Activated naive CD8-positive, alpha-beta T cell treated with anti-CD3 and anti-CD28 coated beads, Interleukin-2, amount 50 U/mL, for 24 hours (primary cell): Measurements from ENCODE around the gene CLIP1.
"Not testable (repeated sequence)": the region's sequence is repeated elsewhere in the genome, so short reads cannot be mapped to it uniquely, and the experiment has no call there.

ENCODE experiments used
- ATAC-seq: fragments of 150-1000 bp; cut with Tn5 transposase; one replicate; pipeline ENCODE4 v1.10.0; 2021
- DNase-seq: peaks from one replicate; pipeline ENCODE4 v3.0.0; 2021
- H3K27ac Mint-ChIP-seq: one replicate; pipeline ENCODE4 v1.8.0; 2021; ENCODE audit warnings: mild to moderate bottlenecking, mixed read lengths
- H3K27me3 Mint-ChIP-seq: one replicate; pipeline ENCODE4 v1.8.0; 2021; ENCODE audit warnings: mixed read lengths
- H3K36me3 Mint-ChIP-seq: one replicate; pipeline ENCODE4 v1.8.0; 2021; ENCODE audit warnings: low read depth, mixed read lengths
- H3K4me1 Mint-ChIP-seq: one replicate; pipeline ENCODE4 v1.8.0; 2021; ENCODE audit warnings: mixed read lengths
- H3K4me3 Mint-ChIP-seq: one replicate; pipeline ENCODE4 v1.8.0; 2021; ENCODE audit warnings: mild to moderate bottlenecking, moderate library complexity, mixed read lengths
- H3K9me3 Mint-ChIP-seq: one replicate; pipeline ENCODE4 v1.8.0; 2021; ENCODE audit warnings: mixed read lengths

The CLIP1 gene

GRCh38 chr12:122365226-122365625, 57.2 kb downstream of the CLIP1 start:
- H3K4me1 Mint-ChIP-seq: peaks cover 15% of the 10 kb centered on the region
- not testable (repeated sequence) for DNase-seq, H3K36me3 Mint-ChIP-seq, ATAC-seq, H3K4me3 Mint-ChIP-seq, H3K27me3 Mint-ChIP-seq, H3K9me3 Mint-ChIP-seq, H3K27ac Mint-ChIP-seq

DNA sequence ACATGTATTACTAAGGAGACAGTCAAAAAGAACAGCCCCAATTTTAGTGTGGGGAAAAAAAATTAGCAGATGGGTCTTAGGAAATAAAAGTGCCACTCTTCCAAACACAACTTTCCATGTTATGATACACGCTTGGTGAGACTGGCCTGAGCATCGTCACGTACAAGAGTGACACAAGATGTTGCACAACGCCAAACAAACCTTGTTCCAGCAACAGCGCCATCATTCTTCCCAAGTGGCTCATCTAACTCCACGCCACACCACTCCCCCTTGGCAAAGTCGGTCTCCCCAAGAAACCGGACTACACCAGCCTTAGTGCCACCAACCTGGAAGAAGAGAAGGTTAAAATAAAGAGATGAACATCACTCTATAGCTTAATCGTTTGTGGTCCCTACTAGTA, 58.7 kb downstream of the CLIP1 start:
- Mint-ChIP-seq H3K9me3 (no peaks in the 10 kb centered on the region), H3K27ac (no peak overlapping the region), H3K36me3 (peaks cover 15% of the 10 kb centered on the region), H3K4me1 (peaks cover 15% of the 10 kb centered on the region), H3K27me3 (no peaks in the 10 kb centered on the region), H3K4me3 (no peak overlapping the region)
- ATAC-seq: no peak
- no peak for DNase-seq

DNA sequence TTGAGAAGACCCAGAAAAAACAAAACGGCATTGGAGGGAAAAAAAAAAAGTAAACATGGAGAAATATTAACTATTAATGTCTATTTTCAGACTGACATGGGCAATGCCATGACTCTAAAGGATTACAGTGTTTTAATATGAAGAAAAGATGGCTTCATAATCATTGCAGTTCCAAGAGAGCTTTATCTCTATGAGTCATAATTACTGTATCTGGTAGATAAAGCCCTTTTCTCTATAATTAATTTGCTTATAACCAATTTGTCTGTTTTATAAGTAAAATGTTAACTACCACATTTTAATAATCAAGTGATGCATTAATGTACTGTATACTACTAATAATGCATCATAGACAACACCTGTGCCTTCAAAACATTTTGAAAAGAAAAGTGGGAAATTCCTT, 59.7 kb downstream of the CLIP1 start:
- Mint-ChIP-seq H3K27ac (no peak overlapping the region), H3K27me3 (no peaks in the 10 kb centered on the region), H3K36me3 (peaks cover 11% of the 10 kb centered on the region), H3K9me3 (no peaks in the 10 kb centered on the region), H3K4me3 (no peak overlapping the region), H3K4me1 (peaks cover 14% of the 10 kb centered on the region)
- DNase-seq (no peak), ATAC-seq (no peak)

- not testable (repeated sequence) for H3K27ac Mint-ChIP-seq, ATAC-seq, H3K4me3 Mint-ChIP-seq, H3K4me1 Mint-ChIP-seq, DNase-seq, H3K27me3 Mint-ChIP-seq, H3K9me3 Mint-ChIP-seq
- H3K36me3 Mint-ChIP-seq: peaks cover 16% of the 10 kb centered on the region
Observed at GRCh38 chr12:122358403-122358802, 64.1 kb downstream of the CLIP1 start.

- not testable (repeated sequence) for ATAC-seq, H3K27ac Mint-ChIP-seq, H3K4me1 Mint-ChIP-seq
Observed at GRCh38 chr12:122357536-122357935, 64.9 kb downstream of the CLIP1 start.

DNA sequence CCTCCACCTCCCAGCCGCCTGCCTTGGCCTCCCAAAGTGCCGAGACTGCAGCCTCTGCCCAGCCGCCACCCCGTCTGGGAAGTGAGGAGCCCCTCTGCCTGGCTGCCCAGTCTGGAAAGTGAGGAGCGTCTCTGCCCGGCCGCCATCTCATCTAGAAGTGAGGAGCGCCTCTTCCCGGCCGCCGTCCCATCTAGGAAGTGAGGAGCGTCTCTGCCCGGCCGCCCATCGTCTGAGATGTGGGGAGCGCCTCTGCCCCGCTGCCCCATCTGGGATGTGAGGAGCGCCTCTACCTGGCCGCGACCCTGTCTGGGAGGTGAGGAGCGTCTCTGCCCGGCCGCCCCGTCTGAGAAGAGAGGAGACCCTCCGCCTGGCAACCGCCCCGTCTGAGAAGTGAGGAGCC, 65.5 kb downstream of the CLIP1 start:
- H3K4me1 Mint-ChIP-seq: peaks cover 11% of the 10 kb centered on the region
- not testable (repeated sequence) for H3K9me3 Mint-ChIP-seq, ATAC-seq, H3K4me3 Mint-ChIP-seq, DNase-seq, H3K27ac Mint-ChIP-seq, H3K27me3 Mint-ChIP-seq
- H3K36me3 Mint-ChIP-seq: peaks cover 22% of the 10 kb centered on the region

More at GRCh38 chr12:122357536-122357935, 64.9 kb downstream of the CLIP1 start:
- not testable (repeated sequence) for DNase-seq, H3K4me3 Mint-ChIP-seq, H3K27me3 Mint-ChIP-seq, H3K9me3 Mint-ChIP-seq
- peaks cover 18% of the 10 kb centered on the region for H3K36me3 Mint-ChIP-seq

DNA sequence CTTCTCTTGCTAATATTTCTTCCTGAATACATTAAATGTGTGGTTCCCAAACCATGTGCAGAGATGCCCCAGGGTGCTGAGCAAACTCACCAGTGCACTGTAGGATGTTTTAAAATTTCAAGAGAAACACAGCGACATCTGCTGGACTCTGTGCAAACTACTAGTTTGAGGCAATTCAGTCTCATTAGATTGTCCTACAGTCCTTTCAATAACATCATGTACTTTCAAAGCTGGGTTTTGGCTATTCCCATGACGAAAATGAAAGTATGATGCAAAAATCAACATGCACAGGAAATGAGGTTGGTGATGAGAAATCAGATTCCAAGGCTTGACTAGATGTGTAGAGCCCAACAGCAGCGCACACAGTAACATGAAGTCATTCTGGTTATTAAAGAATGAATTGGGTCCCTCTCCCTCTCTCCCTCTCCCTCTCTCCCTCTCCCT, 66.3 kb downstream of the CLIP1 start:
- Mint-ChIP-seq H3K27me3 (no peaks in the 10 kb centered on the region), H3K27ac (no peak overlapping the region), H3K36me3 (peaks cover 23% of the 10 kb centered on the region), H3K9me3 (no peaks in the 10 kb centered on the region), H3K4me3 (no peak overlapping the region), H3K4me1 (peaks cover 11% of the 10 kb centered on the region)
- ATAC-seq (peak; percentile 79), DNase-seq (peak; percentile 46)

GRCh38 chr12:122355706-122356105, 66.8 kb downstream of the CLIP1 start:
- Mint-ChIP-seq H3K4me1 (peaks cover 11% of the 10 kb centered on the region), H3K36me3 (peaks cover 25% of the 10 kb centered on the region), H3K27ac (no peak overlapping the region), H3K27me3 (no peaks in the 10 kb centered on the region), H3K9me3 (no peaks in the 10 kb centered on the region), H3K4me3 (no peak overlapping the region)
- ATAC-seq (no peak), DNase-seq (no peak)

DNA sequence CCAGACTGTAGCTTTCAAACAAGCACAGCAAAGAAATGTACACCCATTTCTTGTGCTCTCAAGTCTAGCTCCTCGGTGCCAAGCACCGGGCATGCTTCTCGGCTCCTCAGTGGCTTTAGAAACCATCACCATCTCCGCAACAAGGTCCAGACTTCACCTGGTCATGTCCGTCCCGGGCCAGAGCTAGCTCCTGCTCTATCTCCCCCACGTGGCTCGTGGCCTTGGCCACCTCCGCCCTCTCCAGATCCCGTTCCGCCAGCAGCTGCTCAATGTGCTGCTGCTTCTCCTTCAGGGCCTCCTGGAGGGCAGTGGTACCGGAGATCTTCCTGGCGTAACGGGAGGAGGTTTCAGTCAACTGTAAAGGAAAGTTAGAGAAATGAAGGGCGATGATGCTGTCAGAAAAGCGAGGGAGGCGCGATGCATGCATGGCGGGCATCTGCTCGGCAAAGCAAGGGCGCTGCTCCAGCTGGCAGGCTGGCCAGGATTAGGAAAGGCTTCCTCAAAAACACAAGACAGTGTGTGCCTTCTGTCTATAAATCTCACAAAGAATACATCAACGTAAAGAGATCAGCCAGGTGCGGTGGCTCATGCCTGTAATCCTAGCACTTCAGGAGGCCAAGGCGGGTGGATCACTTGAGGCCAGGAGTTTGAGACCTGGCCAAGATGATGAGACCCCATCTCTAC, 67.4 kb downstream of the CLIP1 start:
- no peaks in the 10 kb centered on the region for H3K27me3 Mint-ChIP-seq

GRCh38 chr12:122352394-122352793, 70.1 kb downstream of the CLIP1 start:
- Mint-ChIP-seq H3K4me3 (no peak overlapping the region), H3K4me1 (peaks cover 11% of the 10 kb centered on the region), H3K27me3 (no peaks in the 10 kb centered on the region), H3K36me3 (peaks cover 24% of the 10 kb centered on the region), H3K9me3 (no peaks in the 10 kb centered on the region), H3K27ac (no peak overlapping the region)
- DNase-seq (no peak), ATAC-seq (no peak)

More for the DNA sequence above, 67.4 kb downstream of the CLIP1 start:
- ATAC-seq: no peak
- Mint-ChIP-seq H3K36me3 (peaks cover 27% of the 10 kb centered on the region), H3K4me3 (no peak overlapping the region), H3K27ac (no peak overlapping the region), H3K9me3 (no peaks in the 10 kb centered on the region), H3K4me1 (peaks cover 11% of the 10 kb centered on the region)
- DNase-seq: no peak

GRCh38 chr12:122350141-122350848, 72.2 kb downstream of the CLIP1 start:
- no peak overlapping the region for H3K27ac Mint-ChIP-seq
- ATAC-seq (no peak), DNase-seq (no peak)
- H3K36me3 Mint-ChIP-seq: peaks cover 19% of the 10 kb centered on the region
- no peak overlapping the region for H3K4me3 Mint-ChIP-seq
- H3K27me3 Mint-ChIP-seq: no peaks in the 10 kb centered on the region
- no peaks in the 10 kb centered on the region for H3K9me3 Mint-ChIP-seq
- H3K4me1 Mint-ChIP-seq: peaks cover 6% of the 10 kb centered on the region

DNA sequence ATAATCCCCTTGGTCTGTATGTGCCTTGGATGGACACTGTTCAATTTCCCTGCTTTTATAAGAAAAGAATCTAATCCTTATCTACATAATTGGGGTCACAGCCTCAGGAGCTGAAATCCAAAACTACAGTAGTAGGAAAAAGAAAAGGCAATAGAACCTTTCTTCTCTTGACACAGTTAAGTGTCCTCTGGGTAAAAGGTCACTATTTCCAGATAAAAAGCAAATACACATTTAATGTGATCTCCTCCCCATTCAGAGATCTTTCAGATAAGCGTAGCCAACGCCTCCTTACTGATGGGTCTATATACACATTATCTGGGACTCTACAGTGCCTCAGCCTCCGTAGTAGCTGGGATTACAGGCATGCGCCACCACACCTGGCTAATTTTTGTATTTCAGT, 73.4 kb downstream of the CLIP1 start:
- Mint-ChIP-seq H3K27ac (no peak overlapping the region), H3K9me3 (no peaks in the 10 kb centered on the region), H3K27me3 (no peaks in the 10 kb centered on the region), H3K36me3 (peaks cover 18% of the 10 kb centered on the region), H3K4me1 (peaks cover 6% of the 10 kb centered on the region), H3K4me3 (no peak overlapping the region)
- ATAC-seq: no peak
- no peak for DNase-seq

DNA sequence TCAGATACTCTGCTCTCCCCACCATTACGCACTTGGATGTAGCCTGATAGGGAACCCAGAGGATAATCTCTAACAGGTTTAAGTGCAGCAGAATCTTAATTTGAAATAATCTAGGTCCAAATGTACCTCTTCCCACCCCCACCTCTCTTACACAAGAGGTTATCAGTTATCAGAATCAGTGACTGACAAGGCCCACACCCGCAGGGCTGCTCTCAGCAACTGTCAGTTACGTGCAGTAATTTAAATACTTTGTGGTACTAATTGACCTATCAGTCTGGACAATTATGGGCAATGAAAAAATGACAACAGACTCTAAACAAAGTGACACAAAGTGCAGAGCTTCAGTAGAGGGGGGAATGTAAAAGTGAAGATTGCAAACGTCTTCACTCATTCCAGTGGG, 74.0 kb downstream of the CLIP1 start:
- Mint-ChIP-seq H3K4me1 (peaks cover 6% of the 10 kb centered on the region), H3K36me3 (peaks cover 18% of the 10 kb centered on the region), H3K27me3 (no peaks in the 10 kb centered on the region), H3K9me3 (no peaks in the 10 kb centered on the region), H3K27ac (no peak overlapping the region), H3K4me3 (no peak overlapping the region)
- ATAC-seq (no peak), DNase-seq (no peak)

DNA sequence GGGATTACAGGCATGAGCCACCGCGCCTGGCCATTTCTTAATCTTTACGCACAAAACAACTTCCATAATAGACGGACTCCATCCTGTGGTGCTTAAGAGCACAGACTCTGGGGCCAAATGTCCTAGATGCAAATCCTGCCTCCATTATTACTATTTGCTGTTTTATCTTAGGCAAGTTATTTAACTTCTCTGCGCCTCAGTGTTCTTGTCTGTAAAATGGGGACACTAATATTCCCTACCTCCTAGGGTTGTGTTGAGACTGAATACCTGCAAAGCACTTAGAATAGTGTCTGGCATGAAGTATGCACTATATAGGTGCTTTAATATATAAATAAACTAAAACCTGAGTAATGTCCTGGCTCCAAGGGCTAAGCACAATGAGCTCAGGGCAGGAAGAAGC, 76.4 kb downstream of the CLIP1 start:
- no peak for DNase-seq
- no peaks in the 10 kb centered on the region for H3K27me3 Mint-ChIP-seq
- no peak overlapping the region for H3K27ac Mint-ChIP-seq
- ATAC-seq: no peak
- H3K9me3 Mint-ChIP-seq: no peaks in the 10 kb centered on the region
- no peak overlapping the region for H3K4me3 Mint-ChIP-seq
- H3K36me3 Mint-ChIP-seq: peaks cover 11% of the 10 kb centered on the region
- no peaks in the 10 kb centered on the region for H3K4me1 Mint-ChIP-seq

DNA sequence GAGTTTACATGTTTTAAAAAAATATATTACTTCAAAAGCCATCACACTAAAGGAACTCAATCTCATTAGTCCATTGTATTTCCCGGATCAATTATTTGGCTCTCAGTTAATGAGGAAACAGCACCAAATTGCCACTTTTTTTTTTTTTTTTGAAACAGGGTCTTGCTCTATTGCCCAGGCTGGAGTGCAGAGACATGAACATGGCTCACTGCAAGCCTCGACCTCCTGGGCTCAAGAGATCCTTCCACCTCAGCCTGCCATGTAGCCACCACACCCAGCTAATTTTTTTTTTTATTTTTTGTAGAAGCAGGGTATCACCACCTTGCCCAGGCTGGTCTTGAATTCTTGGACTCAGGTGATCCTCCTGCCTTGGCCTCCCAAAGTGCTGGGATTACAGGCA, 77.4 kb downstream of the CLIP1 start:
- ATAC-seq (no peak), DNase-seq (no peak)
- H3K27me3 Mint-ChIP-seq: no peaks in the 10 kb centered on the region
- no peak overlapping the region for H3K4me3 Mint-ChIP-seq
- H3K27ac Mint-ChIP-seq: no peak overlapping the region
- H3K4me1 Mint-ChIP-seq: no peaks in the 10 kb centered on the region
- peaks cover 10% of the 10 kb centered on the region for H3K36me3 Mint-ChIP-seq
- H3K9me3 Mint-ChIP-seq: no peaks in the 10 kb centered on the region
